Subcutaneous abdominal adipose tissue (tissue), 5 donors: ENCODE data around the gene MPDU1.

Experiments used
- H3K27ac ChIP-seq: one replicate; pipeline ENCODE4 v1.7.0; 2013; ENCODE audit warnings: low read depth, mild to moderate bottlenecking, inconsistent platforms, low read length, moderate library complexity
- H3K27me3 ChIP-seq, 5 donors: one replicate each; pipeline ENCODE4 v1.7.0; 2013; ENCODE audit warnings: low read length in 5 of 5, inconsistent platforms in 1 of 5; ENCODE audit not compliant: control insufficient read depth in 5 of 5, insufficient read depth in 4 of 5
- H3K36me3 ChIP-seq, 5 donors: one replicate each; pipeline ENCODE4 v1.7.0; 2013; ENCODE audit warnings: low read length in 5 of 5; ENCODE audit not compliant: control insufficient read depth in 5 of 5, insufficient read depth in 5 of 5
- H3K4me1 ChIP-seq, 5 donors: one replicate each; pipeline ENCODE4 v1.7.0; 2013; ENCODE audit warnings: low read length in 5 of 5, mild to moderate bottlenecking in 3 of 5, moderate library complexity in 1 of 5; ENCODE audit not compliant: control insufficient read depth in 5 of 5, insufficient read depth in 5 of 5
- H3K4me3 ChIP-seq, 5 donors: one replicate each; pipeline ENCODE4 v1.7.0; 2013; ENCODE audit warnings: low read length in 5 of 5, low read depth in 1 of 5
- H3K9ac ChIP-seq, 5 donors: one replicate each; pipeline ENCODE4 v1.7.0; 2013; ENCODE audit warnings: low read length in 5 of 5, mild to moderate bottlenecking in 4 of 5, moderate library complexity in 3 of 5
- H3K9me3 ChIP-seq, 5 donors: one replicate each; pipeline ENCODE4 v1.7.0; 2013; ENCODE audit warnings: low read length in 5 of 5; ENCODE audit not compliant: control insufficient read depth in 5 of 5
- donor health status: healthy.
- donor health status: healthy.
- donor health status: healthy.
- donor health status: healthy.
- donor health status: healthy.

The MPDU1 gene

DNA sequence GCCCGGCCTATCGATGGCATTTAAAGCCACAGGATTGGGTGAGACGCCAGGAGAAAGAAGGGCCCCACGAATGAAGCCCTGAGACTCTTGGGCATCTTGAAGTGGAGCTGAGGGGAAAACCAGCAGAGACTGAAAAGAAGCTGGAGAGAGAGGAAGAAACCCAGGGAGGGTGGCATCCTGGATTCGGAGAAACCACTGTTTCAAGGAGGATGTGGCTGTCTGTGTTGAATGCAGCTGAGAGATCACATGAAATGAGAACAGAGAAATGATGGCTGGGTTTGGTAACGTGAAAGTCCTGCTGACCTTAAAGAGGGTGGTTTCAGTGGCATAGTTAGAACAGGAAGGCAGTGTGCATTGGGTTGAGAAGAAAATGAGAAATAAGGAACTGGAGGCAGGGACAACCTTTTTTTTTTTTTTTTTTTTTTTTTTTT, 31.0 kb upstream of the MPDU1 start:
- Histone ChIP-seq H3K9ac (peak overlapping the region in 1 of 5 donors; percentile 35), H3K9me3 (no peaks in the 10 kb centered on the region), H3K4me3 (no peak overlapping the region), H3K4me1 (peaks cover 9 to 53% (median 33%) of the 10 kb centered on the region in 5 donors), H3K27me3 (no peaks in the 10 kb centered on the region), H3K27ac (no peak overlapping the region), H3K36me3 (peaks cover 0 to 23% (median 14%) of the 10 kb centered on the region in 5 donors)

DNA sequence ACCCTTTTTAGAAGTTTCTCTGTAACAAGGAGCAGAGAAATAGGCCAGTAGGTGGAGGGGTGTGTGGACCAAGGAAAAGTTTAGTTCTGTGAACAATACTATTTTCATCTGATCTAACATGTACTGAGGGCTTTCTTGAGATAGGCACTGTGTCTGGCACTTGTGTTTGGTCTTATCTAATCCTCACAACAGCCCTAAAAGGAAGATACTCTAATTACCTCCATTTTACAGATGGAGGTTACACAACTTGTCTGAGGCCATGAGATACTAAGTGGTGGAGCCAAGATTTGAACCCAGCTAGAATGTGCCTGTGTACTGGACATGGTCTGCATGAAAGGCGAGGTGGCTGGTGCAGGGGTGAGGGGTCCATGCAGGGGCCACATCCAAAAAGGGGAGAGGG, 30.3 kb upstream of the MPDU1 start:
- H3K4me3 ChIP-seq = no peak overlapping the region
- H3K4me1 ChIP-seq = peaks cover 12 to 57% (median 37%) of the 10 kb centered on the region in 5 donors

DNA sequence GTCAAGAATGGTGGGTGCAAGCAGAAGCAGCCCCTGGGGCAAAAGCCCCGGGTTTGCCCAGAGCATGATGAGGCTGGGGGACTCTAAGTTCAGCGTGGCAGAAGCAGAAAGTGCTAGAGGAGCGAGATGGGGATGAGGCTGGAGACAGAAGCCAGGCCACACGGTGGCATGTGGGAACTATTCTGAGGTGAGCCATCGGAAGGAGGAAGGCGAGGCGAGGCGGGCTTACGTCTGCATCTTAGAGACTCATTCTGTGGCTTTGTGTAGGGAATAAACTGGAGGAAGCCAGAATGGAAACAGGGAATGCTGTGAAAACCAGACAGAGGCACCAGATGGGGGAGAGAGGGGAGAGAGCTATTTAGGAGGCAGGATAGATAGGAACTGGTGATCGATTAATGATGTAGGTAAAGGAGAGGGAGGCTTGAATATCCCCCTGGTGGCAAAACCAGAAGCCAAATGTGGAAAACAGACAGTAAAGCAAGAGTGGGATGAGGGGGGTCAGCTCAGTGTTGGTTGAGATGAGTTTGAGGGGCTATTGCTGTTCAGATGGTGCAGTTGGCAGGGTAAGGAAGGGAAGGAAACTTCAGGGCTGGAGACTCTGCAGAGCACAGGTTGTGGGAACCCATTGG, 28.2 kb upstream of the MPDU1 start:
- Histone ChIP-seq H3K36me3 (peaks cover 0 to 27% (median 14%) of the 10 kb centered on the region in 5 donors), H3K9me3 (no peaks in the 10 kb centered on the region), H3K27me3 (no peaks in the 10 kb centered on the region), H3K4me3 (no peak overlapping the region), H3K27ac (no peak overlapping the region), H3K4me1 (peaks cover 8 to 59% (median 40%) of the 10 kb centered on the region in 5 donors), H3K9ac (no peak overlapping the region)

More for the DNA sequence above, 30.3 kb upstream of the MPDU1 start:
- no peak overlapping the region for H3K9ac ChIP-seq
- H3K27ac ChIP-seq = no peak overlapping the region
- no peaks in the 10 kb centered on the region for H3K27me3 ChIP-seq
- peaks cover 0 to 23% (median 14%) of the 10 kb centered on the region in 5 donors for H3K36me3 ChIP-seq
- no peaks in the 10 kb centered on the region for H3K9me3 ChIP-seq

DNA sequence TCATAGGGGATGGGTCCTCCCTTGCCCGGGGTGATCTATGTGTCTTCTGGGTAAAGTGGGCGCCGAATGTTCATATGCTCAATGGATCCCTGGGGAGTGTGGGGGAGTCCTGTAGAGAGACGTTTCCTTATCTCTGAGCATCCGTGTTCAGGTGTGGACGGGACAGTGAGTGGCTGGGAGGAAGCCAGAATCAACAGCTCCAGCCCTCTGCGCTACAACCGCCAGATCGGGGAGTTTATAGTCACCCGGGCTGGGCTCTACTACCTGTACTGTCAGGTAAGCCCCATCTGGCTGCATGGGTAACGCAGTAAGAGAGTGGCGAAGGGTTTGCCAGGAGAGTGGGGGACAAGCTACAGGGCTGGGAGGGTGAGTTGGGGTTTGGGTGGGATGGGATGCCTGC, 27.0 kb upstream of the MPDU1 start:
- peaks cover 0 to 15% (median 5%) of the 10 kb centered on the region in 5 donors for H3K36me3 ChIP-seq
- H3K9ac ChIP-seq = peak overlapping the region in 1 of 5 donors; percentile 76
- H3K4me1 ChIP-seq = peaks cover 8 to 66% (median 50%) of the 10 kb centered on the region in 5 donors
- no peak overlapping the region for H3K4me3 ChIP-seq
- no peak overlapping the region for H3K27ac ChIP-seq
- no peaks in the 10 kb centered on the region for H3K27me3 ChIP-seq
- H3K9me3 ChIP-seq = no peaks in the 10 kb centered on the region

DNA sequence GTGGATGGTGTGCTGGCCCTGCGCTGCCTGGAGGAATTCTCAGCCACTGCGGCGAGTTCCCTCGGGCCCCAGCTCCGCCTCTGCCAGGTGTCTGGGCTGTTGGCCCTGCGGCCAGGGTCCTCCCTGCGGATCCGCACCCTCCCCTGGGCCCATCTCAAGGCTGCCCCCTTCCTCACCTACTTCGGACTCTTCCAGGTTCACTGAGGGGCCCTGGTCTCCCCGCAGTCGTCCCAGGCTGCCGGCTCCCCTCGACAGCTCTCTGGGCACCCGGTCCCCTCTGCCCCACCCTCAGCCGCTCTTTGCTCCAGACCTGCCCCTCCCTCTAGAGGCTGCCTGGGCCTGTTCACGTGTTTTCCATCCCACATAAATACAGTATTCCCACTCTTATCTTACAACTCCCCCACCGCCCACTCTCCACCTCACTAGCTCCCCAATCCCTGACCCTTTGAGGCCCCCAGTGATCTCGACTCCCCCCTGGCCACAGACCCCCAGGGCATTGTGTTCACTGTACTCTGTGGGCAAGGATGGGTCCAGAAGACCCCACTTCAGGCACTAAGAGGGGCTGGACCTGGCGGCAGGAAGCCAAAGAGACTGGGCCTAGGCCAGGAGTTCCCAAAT, 26.4 kb upstream of the MPDU1 start:
- peaks cover 8 to 69% (median 51%) of the 10 kb centered on the region in 5 donors for H3K4me1 ChIP-seq
- peak overlapping the region; percentile 94 for H3K27ac ChIP-seq
- H3K36me3 ChIP-seq = peaks cover 0 to 15% (median 5%) of the 10 kb centered on the region in 5 donors
- H3K9ac ChIP-seq = peak overlapping the region; percentile 76 to 88 (median 81)
- H3K27me3 ChIP-seq = no peaks in the 10 kb centered on the region
- no peaks in the 10 kb centered on the region for H3K9me3 ChIP-seq
- peak overlapping the region in 1 of 5 donors; percentile 79 for H3K4me3 ChIP-seq

DNA sequence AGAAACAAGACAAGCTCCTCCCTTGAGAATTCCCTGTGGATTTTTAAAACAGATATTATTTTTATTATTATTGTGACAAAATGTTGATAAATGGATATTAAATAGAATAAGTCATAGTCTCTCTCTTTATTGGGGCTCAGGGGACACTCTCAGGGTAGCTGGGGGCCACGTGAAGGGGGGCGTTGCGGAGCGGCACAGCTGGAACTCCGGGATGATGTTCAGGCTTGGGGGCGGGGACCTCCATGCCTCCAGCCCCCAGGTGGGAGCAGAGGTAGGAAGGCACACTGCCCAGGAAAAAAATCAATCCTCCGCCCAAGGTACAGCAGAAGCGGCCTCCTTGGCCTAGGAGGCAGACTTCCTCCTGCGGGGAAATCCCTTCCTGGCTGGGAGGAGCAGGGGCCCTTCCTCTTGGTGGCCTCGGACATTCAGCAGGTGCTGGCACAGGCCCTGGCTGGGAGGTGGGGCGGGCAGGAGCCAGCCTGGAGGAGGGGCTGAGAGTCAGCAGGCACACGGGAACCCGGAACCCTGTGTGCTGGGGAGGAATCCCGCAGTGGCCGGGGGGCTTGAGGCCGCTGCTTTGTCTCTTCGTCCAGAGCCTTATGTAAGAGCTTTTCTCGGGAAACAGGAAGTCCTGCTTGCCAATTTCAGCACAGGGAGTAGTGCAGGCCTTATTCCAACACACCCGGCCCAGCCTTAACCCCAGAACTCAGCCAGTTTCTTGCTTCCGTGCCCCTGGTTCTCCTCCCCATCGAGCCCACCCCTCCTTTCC, 25.7 kb upstream of the MPDU1 start:
- Histone ChIP-seq H3K9ac (peak overlapping the region; percentile 76 to 88 (median 81)), H3K4me1 (peaks cover 11 to 76% (median 58%) of the 10 kb centered on the region in 5 donors), H3K27me3 (no peaks in the 10 kb centered on the region), H3K27ac (peak overlapping the region; percentile 94), H3K9me3 (no peaks in the 10 kb centered on the region), H3K36me3 (peaks cover 0 to 15% (median 5%) of the 10 kb centered on the region in 5 donors), H3K4me3 (peak overlapping the region; percentile 55 to 79 (median 77))

DNA sequence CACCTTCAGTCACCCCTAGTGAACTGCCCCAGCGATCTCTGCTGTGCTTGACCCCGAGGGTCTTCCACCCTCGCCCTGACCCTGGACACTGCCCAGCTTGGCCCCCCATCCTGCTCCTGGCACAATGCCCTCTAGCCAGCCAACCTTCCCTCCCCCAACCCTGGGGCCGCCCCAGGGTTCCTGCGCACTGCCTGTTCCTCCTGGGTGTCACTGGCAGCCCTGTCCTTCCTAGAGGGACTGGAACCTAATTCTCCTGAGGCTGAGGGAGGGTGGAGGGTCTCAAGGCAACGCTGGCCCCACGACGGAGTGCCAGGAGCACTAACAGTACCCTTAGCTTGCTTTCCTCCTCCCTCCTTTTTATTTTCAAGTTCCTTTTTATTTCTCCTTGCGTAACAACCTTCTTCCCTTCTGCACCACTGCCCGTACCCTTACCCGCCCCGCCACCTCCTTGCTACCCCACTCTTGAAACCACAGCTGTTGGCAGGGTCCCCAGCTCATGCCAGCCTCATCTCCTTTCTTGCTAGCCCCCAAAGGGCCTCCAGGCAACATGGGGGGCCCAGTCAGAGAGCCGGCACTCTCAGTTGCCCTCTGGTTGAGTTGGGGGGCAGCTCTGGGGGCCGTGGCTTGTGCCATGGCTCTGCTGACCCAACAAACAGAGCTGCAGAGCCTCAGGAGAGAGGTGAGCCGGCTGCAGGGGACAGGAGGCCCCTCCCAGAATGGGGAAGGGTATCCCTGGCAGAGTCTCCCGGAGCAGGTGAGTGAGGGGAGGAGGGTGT, 24.9 kb upstream of the MPDU1 start, which contains the start of gene TNFSF13:
Gene TNFSF13, plus strand, starts transcription at position 207 of the 776 bp plus-strand sequence. Its CDS starts 290 bp downstream, at position 497.
- Histone ChIP-seq H3K4me3 (peak within 1 kb of the TSS; percentile 55 to 79 (median 77)), H3K4me1 (peaks cover 11 to 78% (median 64%) of the 10 kb centered on the region in 5 donors), H3K9ac (peak within 1 kb of the TSS; percentile 76 to 88 (median 81)), H3K27ac (peak within 1 kb of the TSS; percentile 97), H3K27me3 (no peaks in the 10 kb centered on the region), H3K9me3 (no peaks in the 10 kb centered on the region), H3K36me3 (peaks cover 0 to 15% (median 6%) of the 10 kb centered on the region in 5 donors)

DNA sequence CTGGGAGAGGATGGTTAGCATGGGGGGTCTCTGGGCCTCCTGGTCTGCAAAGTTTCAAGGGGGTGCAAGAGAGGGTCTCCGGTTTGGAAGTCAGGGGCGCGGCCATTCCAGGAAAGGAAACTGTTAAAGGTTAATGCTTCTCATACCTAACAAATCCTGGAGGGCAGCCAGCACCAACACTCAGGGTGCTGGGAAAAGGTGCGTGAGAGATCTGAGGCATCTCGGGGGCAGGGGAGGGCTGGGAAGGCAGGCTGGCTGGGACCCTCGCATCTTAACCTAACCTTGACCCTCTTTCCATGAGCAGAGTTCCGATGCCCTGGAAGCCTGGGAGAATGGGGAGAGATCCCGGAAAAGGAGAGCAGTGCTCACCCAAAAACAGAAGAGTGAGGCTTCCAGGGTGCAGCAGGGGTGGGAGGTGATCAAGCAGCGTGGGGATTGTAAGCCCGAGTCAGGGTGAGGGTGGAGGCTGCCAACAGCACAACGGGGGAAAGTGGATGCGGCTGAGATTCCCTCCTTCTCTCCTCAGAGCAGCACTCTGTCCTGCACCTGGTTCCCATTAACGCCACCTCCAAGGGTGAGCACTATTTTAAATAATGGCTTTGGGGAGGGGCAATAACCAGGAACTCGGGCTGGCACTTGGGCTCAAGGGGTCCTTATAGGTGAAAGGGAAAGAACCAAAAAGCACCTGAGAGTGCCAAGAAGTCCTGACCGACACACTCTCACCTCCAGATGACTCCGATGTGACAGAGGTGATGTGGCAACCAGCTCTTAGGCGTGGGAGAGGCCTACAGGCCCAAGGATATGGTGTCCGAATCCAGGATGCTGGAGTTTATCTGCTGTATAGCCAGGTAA, 24.1 kb upstream of the MPDU1 start:
- H3K9me3 ChIP-seq = no peaks in the 10 kb centered on the region
- H3K9ac ChIP-seq = peak overlapping the region in 4 of 5 donors; percentile 63 to 88 (median 81)
- peaks cover 11 to 80% (median 68%) of the 10 kb centered on the region in 5 donors for H3K4me1 ChIP-seq
- H3K27ac ChIP-seq = peak overlapping the region; percentile 97
- no peaks in the 10 kb centered on the region for H3K27me3 ChIP-seq
- H3K36me3 ChIP-seq = peaks cover 0 to 19% (median 6%) of the 10 kb centered on the region in 5 donors
- peak overlapping the region; percentile 55 to 79 (median 72) for H3K4me3 ChIP-seq
